ENCODE results near the gene SPON1.
"Not testable (repeated sequence)": the region's sequence is repeated elsewhere in the genome, so short reads cannot be mapped to it uniquely, and the experiment has no call there.

SPON1 gene

GRCh38 chr11:14273895-14274294, 311.4 kb downstream of the SPON1 start:
- DNase-seq (ENCODE audit: low read depth) = no peak

- DNase-seq (ENCODE audit: low read depth) = no peak
These were observed 312.6 kb downstream of the SPON1 start for GRCh38 chr11:14275076-14275475.

- DNase-seq (ENCODE audit: low read depth) = not testable (repeated sequence)
These were observed 316.3 kb downstream of the SPON1 start for GRCh38 chr11:14278869-14279268.

- no peak for DNase-seq (ENCODE audit: low read depth)
These were observed 325.8 kb downstream of the SPON1 start for GRCh38 chr11:14288189-14288935.

GRCh38 chr11:14290422-14290821, 327.9 kb downstream of the SPON1 start:
- DNase-seq (ENCODE audit: low read depth) = no peak

GRCh38 chr11:14299921-14300320, 337.4 kb downstream of the SPON1 start:
- DNase-seq (ENCODE audit: low read depth) = no peak

- peak; percentile 10 for DNase-seq (ENCODE audit: low read depth)
These were observed 338.3 kb downstream of the SPON1 start for GRCh38 chr11:14300661-14301304.

GRCh38 chr11:14304601-14305000, 342.1 kb downstream of the SPON1 start:
- no peak for DNase-seq (ENCODE audit: low read depth)

- DNase-seq (ENCODE audit: low read depth) = no peak
These were observed 343.1 kb downstream of the SPON1 start for GRCh38 chr11:14305649-14306048.

GRCh38 chr11:14306481-14306880, 344.0 kb downstream of the SPON1 start:
- no peak for DNase-seq (ENCODE audit: low read depth)

- DNase-seq (ENCODE audit: low read depth) = no peak
These were observed 345.8 kb downstream of the SPON1 start for GRCh38 chr11:14308114-14308896.

- DNase-seq (ENCODE audit: low read depth) = no peak
These were observed 346.4 kb downstream of the SPON1 start for GRCh38 chr11:14308897-14309387.

GRCh38 chr11:14309425-14310192, 347.1 kb downstream of the SPON1 start:
- DNase-seq (ENCODE audit: low read depth) = no peak

- DNase-seq (ENCODE audit: low read depth) = no peak
These were observed 348.2 kb downstream of the SPON1 start for GRCh38 chr11:14310679-14311078.

- DNase-seq (ENCODE audit: low read depth) = no peak
These were observed 350.4 kb downstream of the SPON1 start for GRCh38 chr11:14312736-14313438.

- DNase-seq (ENCODE audit: low read depth) = no peak
These were observed 351.6 kb downstream of the SPON1 start for GRCh38 chr11:14314127-14314526.

GRCh38 chr11:14315130-14315529, 352.6 kb downstream of the SPON1 start:
- no peak for DNase-seq (ENCODE audit: low read depth)

All from stimulated activated CD8-positive, alpha-beta memory T cell treated with anti-CD3 and anti-CD28 coated beads, Interleukin-12 subunit alpha, Interleukin-12 subunit beta, amount 100 ng/mL, for 4 hours (primary cell).